HepG2 (cell line): ENCODE measurements around the gene ADCY10. TPM values are rescaled to one million over a fixed set of nuclear protein-coding genes. Genes with fewer than 3 reads are reported as not detected.
A peak's percentile ranks its signal among the peaks of the same experiment; 100 is the strongest.

ENCODE experiments used
- ARNT2 ChIP-seq: sonication (generic); formaldehyde crosslinking; IDR thresholded peaks from 2 replicates; pipeline ENCODE4 v1.8.0; 2022; ENCODE audit warnings: mild to moderate bottlenecking, low read depth, missing genetic modification reagents, moderate library complexity
- CCDC6 ChIP-seq: sonication (generic); formaldehyde crosslinking; IDR thresholded peaks from 2 replicates; pipeline ENCODE4 v1.8.1; 2022; ENCODE audit warnings: mild to moderate bottlenecking, missing genetic modification reagents, moderate library complexity
- MAZ ChIP-seq, 2 experiments: sonication (generic) in 1 of 2; formaldehyde crosslinking in 1 of 2; IDR thresholded peaks; 2 replicates each; pipeline versions ENCODE4 v1.5.0 to v1.6.1; 2012 to 2020; ENCODE audit warnings: low read depth in 2 of 2, mild to moderate bottlenecking in 2 of 2, borderline replicate concordance in 1 of 2, improper control_type of control experiment in 1 of 2, low read length in 1 of 2, missing genetic modification reagents in 1 of 2, moderate library complexity in 1 of 2
- PAXIP1 ChIP-seq: sonication (generic); formaldehyde crosslinking; conservative IDR thresholded peaks from 2 replicates; pipeline ENCODE4 v1.4.0; 2020; ENCODE audit warnings: mild to moderate bottlenecking, missing genetic modification reagents, moderate library complexity
- PRMT3 ChIP-seq: sonication (generic); formaldehyde crosslinking; IDR thresholded peaks from 2 replicates; pipeline ENCODE4 v1.8.1; 2022; ENCODE audit warnings: low read depth, mild to moderate bottlenecking, moderate library complexity, missing genetic modification reagents, borderline replicate concordance
- RBFOX2 ChIP-seq: fragments of 200-400 bp; formaldehyde crosslinking; IDR thresholded peaks from 2 replicates; pipeline ENCODE4 v1.6.1; 2017; ENCODE audit warnings: low read depth, mild to moderate bottlenecking, low read length
- TCF12 ChIP-seq, 2 experiments: fragments of 450-650 bp in 1 of 2; sonication (generic) in 1 of 2; formaldehyde crosslinking in 1 of 2; IDR thresholded peaks; 2 replicates each; pipeline versions ENCODE4 v1.6.1 to v1.8.0; 2017 to 2022; ENCODE audit warnings: antibody characterized with exemption in 1 of 2, mild to moderate bottlenecking in 1 of 2, missing genetic modification reagents in 1 of 2, moderate library complexity in 1 of 2
- ZNF17 ChIP-seq: sonication (generic); formaldehyde crosslinking; IDR thresholded peaks from 2 replicates; pipeline ENCODE4 v1.5.0; 2020; ENCODE audit warnings: mild to moderate bottlenecking, missing genetic modification reagents
- ZNF34 ChIP-seq: sonication (generic); formaldehyde crosslinking; IDR thresholded peaks from 2 replicates; pipeline ENCODE4 v1.4.0; 2020; ENCODE audit warnings: mild to moderate bottlenecking, missing genetic modification reagents, borderline replicate concordance
- ZNF367 ChIP-seq: sonication (generic); formaldehyde crosslinking; IDR thresholded peaks from 2 replicates; pipeline ENCODE4 v1.4.0; 2020; ENCODE audit warnings: missing genetic modification reagents, borderline replicate concordance
- ZNF605 ChIP-seq: sonication (generic); formaldehyde crosslinking; IDR thresholded peaks from 2 replicates; pipeline ENCODE4 v1.8.0; 2022; ENCODE audit warnings: mild to moderate bottlenecking, missing genetic modification reagents
- ZNF615 ChIP-seq: sonication (generic); formaldehyde crosslinking; IDR thresholded peaks from 2 replicates; pipeline ENCODE4 v1.5.0; 2020; ENCODE audit warnings: mild to moderate bottlenecking, missing genetic modification reagents, borderline replicate concordance
- ZNF616 ChIP-seq: sonication (generic); formaldehyde crosslinking; IDR thresholded peaks from 2 replicates; pipeline ENCODE4 v1.5.0; 2020; ENCODE audit warnings: low read depth, mild to moderate bottlenecking, missing genetic modification reagents
- ZNF878 ChIP-seq: sonication (generic); formaldehyde crosslinking; IDR thresholded peaks from 2 replicates; pipeline ENCODE4 v1.8.1; 2023; ENCODE audit warnings: mild to moderate bottlenecking, missing genetic modification reagents, moderate library complexity
- ZNF891 ChIP-seq: sonication (generic); formaldehyde crosslinking; IDR thresholded peaks from 2 replicates; pipeline ENCODE4 v1.5.0; 2020; ENCODE audit warnings: mild to moderate bottlenecking, missing genetic modification reagents
- polyA plus RNA-seq, 8 experiments: library from polyadenylated mRNA; depleted of rRNA in 3 of 8; stranded (reverse) in 7 of 8; unstranded in 1 of 8; fragments of >200 nt; fragmentation: Illumina TruSeq in 4 of 8; extraction: Trizol in 4 of 8; gene quantifications; 2 replicates each; pipeline versions ENCODE4 v1.2.1 to v1.2.3, GENCODE V29; 2011 to 2016; ENCODE audit warnings: low read depth in 4 of 8, missing spikeins in 1 of 8, mixed read lengths in 1 of 8; ENCODE audit not compliant: insufficient read depth in 1 of 8
- total RNA-seq, 5 experiments: library from RNA; depleted of rRNA; stranded (reverse); fragments of >200 nt; fragmentation: Illumina TruSeq; extraction: Trizol; gene quantifications; 2 replicates each; pipeline ENCODE4 v1.2.3, GENCODE V29; 2016; ENCODE audit warnings: low read depth in 1 of 5
- TF ChIP-seq, protein P1 (sequence below): sonication (generic); IDR thresholded peaks from 2 replicates; pipeline ENCODE4 v1.6.1; 2016; ENCODE audit warnings: low read depth, borderline replicate concordance
- TF ChIP-seq, protein P2 (sequence below): sonication (generic); formaldehyde crosslinking; IDR thresholded peaks from 2 replicates; pipeline ENCODE4 v1.9.0; 2021; ENCODE audit warnings: mild to moderate bottlenecking, missing genetic modification reagents

The ADCY10 gene
- total and polyA plus RNA-seq, 2 of the 13 experiments (the other 11 are each of a cell fraction or from before 2014, with no cell fraction given): 0.02 to 0.03 TPM

- TF ChIP-seq, protein P1, sequence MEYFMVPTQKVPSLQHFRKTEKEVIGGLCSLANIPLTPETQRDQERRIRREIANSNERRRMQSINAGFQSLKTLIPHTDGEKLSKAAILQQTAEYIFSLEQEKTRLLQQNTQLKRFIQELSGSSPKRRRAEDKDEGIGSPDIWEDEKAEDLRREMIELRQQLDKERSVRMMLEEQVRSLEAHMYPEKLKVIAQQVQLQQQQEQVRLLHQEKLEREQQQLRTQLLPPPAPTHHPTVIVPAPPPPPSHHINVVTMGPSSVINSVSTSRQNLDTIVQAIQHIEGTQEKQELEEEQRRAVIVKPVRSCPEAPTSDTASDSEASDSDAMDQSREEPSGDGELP: no peak
- no peak for TF ChIP-seq ZNF34 (CRISPR knock-in tag)
- TF ChIP-seq ZNF17 (CRISPR knock-in tag): no peak
- no peak for TF ChIP-seq ARNT2 (CRISPR knock-in tag)
- TF ChIP-seq, protein P2, sequence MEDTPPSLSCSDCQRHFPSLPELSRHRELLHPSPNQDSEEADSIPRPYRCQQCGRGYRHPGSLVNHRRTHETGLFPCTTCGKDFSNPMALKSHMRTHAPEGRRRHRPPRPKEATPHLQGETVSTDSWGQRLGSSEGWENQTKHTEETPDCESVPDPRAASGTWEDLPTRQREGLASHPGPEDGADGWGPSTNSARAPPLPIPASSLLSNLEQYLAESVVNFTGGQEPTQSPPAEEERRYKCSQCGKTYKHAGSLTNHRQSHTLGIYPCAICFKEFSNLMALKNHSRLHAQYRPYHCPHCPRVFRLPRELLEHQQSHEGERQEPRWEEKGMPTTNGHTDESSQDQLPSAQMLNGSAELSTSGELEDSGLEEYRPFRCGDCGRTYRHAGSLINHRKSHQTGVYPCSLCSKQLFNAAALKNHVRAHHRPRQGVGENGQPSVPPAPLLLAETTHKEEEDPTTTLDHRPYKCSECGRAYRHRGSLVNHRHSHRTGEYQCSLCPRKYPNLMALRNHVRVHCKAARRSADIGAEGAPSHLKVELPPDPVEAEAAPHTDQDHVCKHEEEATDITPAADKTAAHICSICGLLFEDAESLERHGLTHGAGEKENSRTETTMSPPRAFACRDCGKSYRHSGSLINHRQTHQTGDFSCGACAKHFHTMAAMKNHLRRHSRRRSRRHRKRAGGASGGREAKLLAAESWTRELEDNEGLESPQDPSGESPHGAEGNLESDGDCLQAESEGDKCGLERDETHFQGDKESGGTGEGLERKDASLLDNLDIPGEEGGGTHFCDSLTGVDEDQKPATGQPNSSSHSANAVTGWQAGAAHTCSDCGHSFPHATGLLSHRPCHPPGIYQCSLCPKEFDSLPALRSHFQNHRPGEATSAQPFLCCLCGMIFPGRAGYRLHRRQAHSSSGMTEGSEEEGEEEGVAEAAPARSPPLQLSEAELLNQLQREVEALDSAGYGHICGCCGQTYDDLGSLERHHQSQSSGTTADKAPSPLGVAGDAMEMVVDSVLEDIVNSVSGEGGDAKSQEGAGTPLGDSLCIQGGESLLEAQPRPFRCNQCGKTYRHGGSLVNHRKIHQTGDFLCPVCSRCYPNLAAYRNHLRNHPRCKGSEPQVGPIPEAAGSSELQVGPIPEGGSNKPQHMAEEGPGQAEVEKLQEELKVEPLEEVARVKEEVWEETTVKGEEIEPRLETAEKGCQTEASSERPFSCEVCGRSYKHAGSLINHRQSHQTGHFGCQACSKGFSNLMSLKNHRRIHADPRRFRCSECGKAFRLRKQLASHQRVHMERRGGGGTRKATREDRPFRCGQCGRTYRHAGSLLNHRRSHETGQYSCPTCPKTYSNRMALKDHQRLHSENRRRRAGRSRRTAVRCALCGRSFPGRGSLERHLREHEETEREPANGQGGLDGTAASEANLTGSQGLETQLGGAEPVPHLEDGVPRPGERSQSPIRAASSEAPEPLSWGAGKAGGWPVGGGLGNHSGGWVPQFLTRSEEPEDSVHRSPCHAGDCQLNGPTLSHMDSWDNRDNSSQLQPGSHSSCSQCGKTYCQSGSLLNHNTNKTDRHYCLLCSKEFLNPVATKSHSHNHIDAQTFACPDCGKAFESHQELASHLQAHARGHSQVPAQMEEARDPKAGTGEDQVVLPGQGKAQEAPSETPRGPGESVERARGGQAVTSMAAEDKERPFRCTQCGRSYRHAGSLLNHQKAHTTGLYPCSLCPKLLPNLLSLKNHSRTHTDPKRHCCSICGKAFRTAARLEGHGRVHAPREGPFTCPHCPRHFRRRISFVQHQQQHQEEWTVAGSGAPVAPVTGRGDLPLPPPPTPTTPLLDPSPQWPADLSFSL: no peak
- no peak for TF ChIP-seq ZNF878 (CRISPR knock-in tag)
- TF ChIP-seq ZNF605 (CRISPR knock-in tag): no peak
- peak; percentile 70 for TF ChIP-seq PAXIP1 (CRISPR knock-in tag)
- no peak for TF ChIP-seq ZNF891 (CRISPR knock-in tag)
- no peak for TF ChIP-seq MAZ (IDR thresholded peaks at IDR 0.05; ENCODE audit: borderline replicate concordance, low read depth, low read length)
- no peak for TF ChIP-seq MAZ (CRISPR knock-in tag; IDR thresholded peaks at IDR 0.05; ENCODE audit: low read depth)
- TF ChIP-seq ZNF615 (CRISPR knock-in tag): no peak
- TF ChIP-seq TCF12 (IDR thresholded peaks at IDR 0.05): no peak
- TF ChIP-seq TCF12 (CRISPR knock-in tag; IDR thresholded peaks at IDR 0.05): no peak
- no peak for TF ChIP-seq ZNF616 (CRISPR knock-in tag)
- no peak for TF ChIP-seq CCDC6 (CRISPR knock-in tag)
- no peak for TF ChIP-seq PRMT3 (CRISPR knock-in tag)
- TF ChIP-seq RBFOX2: no peak
- TF ChIP-seq ZNF367: no peak
Observed at GRCh38 chr1:167926486-167926997, 12.6 kb upstream of the ADCY10 start (continued).
